Activated CD4-positive, alpha-beta T cell treated with anti-CD3 and anti-CD28 coated beads, Interleukin-2, amount 10 ng/mL, durations not matched to agents 24 days and 14 days (primary cell): ENCODE data around the gene CCP110. TPM values are rescaled to one million over a fixed set of nuclear protein-coding genes. Genes with fewer than 3 reads are reported as not detected.

Experiments used
- total RNA-seq: library from RNA; stranded (reverse); gene quantifications from 2 replicates; pipeline ENCODE4 v1.2.3, GENCODE V29; 2022

CCP110 gene
- total RNA-seq, 1 donor from 2014 or later, result 31.7 TPM

Other genes with a start within 250 kb of the CCP110 start
- gene CLEC19A, start 238.2 kb upstream of the CCP110 start, total RNA-seq, result not detected in 2 replicates
- gene TMC5, start 106.1 kb upstream of the CCP110 start, total RNA-seq, result not detected in 2 replicates
- 25.2 and 28.7 TPM in 2 replicates for gene GDE1, start 1.8 kb upstream of the CCP110 start, total RNA-seq
- 37.8 and 41.9 TPM in 2 replicates for gene VPS35L, start 31.8 kb downstream of the CCP110 start, total RNA-seq
- 36.9 and 37.0 TPM in 2 replicates for gene KNOP1, start 194.3 kb downstream of the CCP110 start, total RNA-seq
- 1.0 and 2.0 TPM in 2 replicates for gene IQCK, start 194.3 kb downstream of the CCP110 start, total RNA-seq